ENCODE data around the gene ANKRD23.

The ANKRD23 gene

GRCh38 chr2:96839875-96840850, 3.7 kb downstream of the ANKRD23 start:
- H3K4me3 ChIP-seq (ENCODE audit: low read depth in 1 of 2, low read length in 2 of 2): peak overlapping the region in 1 of 2 donors; percentile 51
- H3K27ac ChIP-seq (ENCODE audit: low read depth, low read length): no peak overlapping the region
- no peaks in the 10 kb centered on the region for H3K9me3 ChIP-seq (ENCODE audit: control insufficient read depth in 1 of 2, low read length in 2 of 2)
- H3K36me3 ChIP-seq (ENCODE audit: control insufficient read depth in 1 of 2, insufficient read depth in 2 of 2, low read length in 2 of 2): peaks cover 8 to 14% of the 10 kb centered on the region in 2 donors
- no peaks in the 10 kb centered on the region for H3K27me3 ChIP-seq (ENCODE audit: control insufficient read depth in 1 of 2, insufficient read depth in 2 of 2, low read length in 2 of 2)
- no peak overlapping the region for H3K9ac ChIP-seq (ENCODE audit: low read depth in 1 of 2, low read length in 2 of 2)
- H3K4me1 ChIP-seq (ENCODE audit: control insufficient read depth in 1 of 2, insufficient read depth in 2 of 2, low read length in 2 of 2): peaks cover 9 to 15% of the 10 kb centered on the region in 2 donors

GRCh38 chr2:96839293-96839874, 4.4 kb downstream of the ANKRD23 start:
- peaks cover 13 to 19% of the 10 kb centered on the region in 2 donors for H3K36me3 ChIP-seq (ENCODE audit: control insufficient read depth in 1 of 2, insufficient read depth in 2 of 2, low read length in 2 of 2)
- no peak overlapping the region for H3K27ac ChIP-seq (ENCODE audit: low read depth, low read length)
- peaks cover 9 to 15% of the 10 kb centered on the region in 2 donors for H3K4me1 ChIP-seq (ENCODE audit: control insufficient read depth in 1 of 2, insufficient read depth in 2 of 2, low read length in 2 of 2)
- H3K9me3 ChIP-seq (ENCODE audit: control insufficient read depth in 1 of 2, low read length in 2 of 2): no peaks in the 10 kb centered on the region
- H3K9ac ChIP-seq (ENCODE audit: low read depth in 1 of 2, low read length in 2 of 2): no peak overlapping the region
- H3K27me3 ChIP-seq (ENCODE audit: control insufficient read depth in 1 of 2, insufficient read depth in 2 of 2, low read length in 2 of 2): no peaks in the 10 kb centered on the region
- H3K4me3 ChIP-seq (ENCODE audit: low read depth in 1 of 2, low read length in 2 of 2): peak overlapping the region; percentile 21 to 51

GRCh38 chr2:96838345-96839292, 5.2 kb downstream of the ANKRD23 start:
- no peak overlapping the region for H3K27ac ChIP-seq (ENCODE audit: low read depth, low read length)
- H3K4me1 ChIP-seq (ENCODE audit: control insufficient read depth in 1 of 2, insufficient read depth in 2 of 2, low read length in 2 of 2): peaks cover 10 to 15% of the 10 kb centered on the region in 2 donors
- peaks cover 13 to 21% of the 10 kb centered on the region in 2 donors for H3K36me3 ChIP-seq (ENCODE audit: control insufficient read depth in 1 of 2, insufficient read depth in 2 of 2, low read length in 2 of 2)
- peak overlapping the region in 1 of 2 donors; percentile 21 for H3K4me3 ChIP-seq (ENCODE audit: low read depth in 1 of 2, low read length in 2 of 2)
- H3K9ac ChIP-seq (ENCODE audit: low read depth in 1 of 2, low read length in 2 of 2): no peak overlapping the region
- H3K9me3 ChIP-seq (ENCODE audit: control insufficient read depth in 1 of 2, low read length in 2 of 2): no peaks in the 10 kb centered on the region
- H3K27me3 ChIP-seq (ENCODE audit: control insufficient read depth in 1 of 2, insufficient read depth in 2 of 2, low read length in 2 of 2): no peaks in the 10 kb centered on the region

- Histone ChIP-seq H3K9me3 (ENCODE audit: control insufficient read depth in 1 of 2, low read length in 2 of 2) (no peaks in the 10 kb centered on the region), H3K9ac (ENCODE audit: low read depth in 1 of 2, low read length in 2 of 2) (no peak overlapping the region), H3K36me3 (ENCODE audit: control insufficient read depth in 1 of 2, insufficient read depth in 2 of 2, low read length in 2 of 2) (peaks cover 16 to 32% of the 10 kb centered on the region in 2 donors), H3K4me3 (ENCODE audit: low read depth in 1 of 2, low read length in 2 of 2) (no peak overlapping the region), H3K4me1 (ENCODE audit: control insufficient read depth in 1 of 2, insufficient read depth in 2 of 2, low read length in 2 of 2) (peaks cover 20 to 24% of the 10 kb centered on the region in 2 donors), H3K27me3 (ENCODE audit: control insufficient read depth in 1 of 2, insufficient read depth in 2 of 2, low read length in 2 of 2) (no peaks in the 10 kb centered on the region), H3K27ac (ENCODE audit: low read depth, low read length) (no peak overlapping the region)
Measured at GRCh38 chr2:96837575-96837974, 6.2 kb downstream of the ANKRD23 start.

GRCh38 chr2:96835830-96836229, 8.0 kb downstream of the ANKRD23 start:
- Histone ChIP-seq H3K36me3 (ENCODE audit: control insufficient read depth in 1 of 2, insufficient read depth in 2 of 2, low read length in 2 of 2) (peaks cover 27 to 46% of the 10 kb centered on the region in 2 donors), H3K9ac (ENCODE audit: low read depth in 1 of 2, low read length in 2 of 2) (no peak overlapping the region), H3K4me1 (ENCODE audit: control insufficient read depth in 1 of 2, insufficient read depth in 2 of 2, low read length in 2 of 2) (peaks cover 24 to 26% of the 10 kb centered on the region in 2 donors), H3K9me3 (ENCODE audit: control insufficient read depth in 1 of 2, low read length in 2 of 2) (no peaks in the 10 kb centered on the region), H3K27me3 (ENCODE audit: control insufficient read depth in 1 of 2, insufficient read depth in 2 of 2, low read length in 2 of 2) (no peaks in the 10 kb centered on the region), H3K4me3 (ENCODE audit: low read depth in 1 of 2, low read length in 2 of 2) (no peak overlapping the region), H3K27ac (ENCODE audit: low read depth, low read length) (no peak overlapping the region)

GRCh38 chr2:96832754-96833507, 10.9 kb downstream of the ANKRD23 start:
- H3K27ac ChIP-seq (ENCODE audit: low read depth, low read length): no peak overlapping the region
- H3K9me3 ChIP-seq (ENCODE audit: control insufficient read depth in 1 of 2, low read length in 2 of 2): no peaks in the 10 kb centered on the region
- H3K27me3 ChIP-seq (ENCODE audit: control insufficient read depth in 1 of 2, insufficient read depth in 2 of 2, low read length in 2 of 2): no peaks in the 10 kb centered on the region
- H3K4me1 ChIP-seq (ENCODE audit: control insufficient read depth in 1 of 2, insufficient read depth in 2 of 2, low read length in 2 of 2): peaks cover 11 to 21% of the 10 kb centered on the region in 2 donors
- H3K36me3 ChIP-seq (ENCODE audit: control insufficient read depth in 1 of 2, insufficient read depth in 2 of 2, low read length in 2 of 2): peaks cover 47 to 72% of the 10 kb centered on the region in 2 donors
- H3K9ac ChIP-seq (ENCODE audit: low read depth in 1 of 2, low read length in 2 of 2): no peak overlapping the region
- H3K4me3 ChIP-seq (ENCODE audit: low read depth in 1 of 2, low read length in 2 of 2): no peak overlapping the region

- H3K27me3 ChIP-seq (ENCODE audit: control insufficient read depth in 1 of 2, insufficient read depth in 2 of 2, low read length in 2 of 2): no peaks in the 10 kb centered on the region
- H3K4me1 ChIP-seq (ENCODE audit: control insufficient read depth in 1 of 2, insufficient read depth in 2 of 2, low read length in 2 of 2): peaks cover 11 to 21% of the 10 kb centered on the region in 2 donors
- no peak overlapping the region for H3K4me3 ChIP-seq (ENCODE audit: low read depth in 1 of 2, low read length in 2 of 2)
- no peak overlapping the region for H3K9ac ChIP-seq (ENCODE audit: low read depth in 1 of 2, low read length in 2 of 2)
- no peaks in the 10 kb centered on the region for H3K9me3 ChIP-seq (ENCODE audit: control insufficient read depth in 1 of 2, low read length in 2 of 2)
- peaks cover 47 to 72% of the 10 kb centered on the region in 2 donors for H3K36me3 ChIP-seq (ENCODE audit: control insufficient read depth in 1 of 2, insufficient read depth in 2 of 2, low read length in 2 of 2)
- H3K27ac ChIP-seq (ENCODE audit: low read depth, low read length): no peak overlapping the region
Measured at GRCh38 chr2:96832408-96832753, 11.4 kb downstream of the ANKRD23 start.

- Histone ChIP-seq H3K9me3 (ENCODE audit: control insufficient read depth in 1 of 2, low read length in 2 of 2) (no peaks in the 10 kb centered on the region), H3K27ac (ENCODE audit: low read depth, low read length) (no peak overlapping the region), H3K27me3 (ENCODE audit: control insufficient read depth in 1 of 2, insufficient read depth in 2 of 2, low read length in 2 of 2) (no peaks in the 10 kb centered on the region), H3K4me3 (ENCODE audit: low read depth in 1 of 2, low read length in 2 of 2) (no peak overlapping the region), H3K4me1 (ENCODE audit: control insufficient read depth in 1 of 2, insufficient read depth in 2 of 2, low read length in 2 of 2) (peaks cover 11 to 21% of the 10 kb centered on the region in 2 donors), H3K36me3 (ENCODE audit: control insufficient read depth in 1 of 2, insufficient read depth in 2 of 2, low read length in 2 of 2) (peaks cover 48 to 79% of the 10 kb centered on the region in 2 donors), H3K9ac (ENCODE audit: low read depth in 1 of 2, low read length in 2 of 2) (no peak overlapping the region)
Measured at GRCh38 chr2:96831679-96832078, 12.1 kb downstream of the ANKRD23 start.

GRCh38 chr2:96830044-96830562, 13.7 kb downstream of the ANKRD23 start:
- no peaks in the 10 kb centered on the region for H3K27me3 ChIP-seq (ENCODE audit: control insufficient read depth in 1 of 2, insufficient read depth in 2 of 2, low read length in 2 of 2)
- peaks cover 11 to 16% of the 10 kb centered on the region in 2 donors for H3K4me1 ChIP-seq (ENCODE audit: control insufficient read depth in 1 of 2, insufficient read depth in 2 of 2, low read length in 2 of 2)
- no peak overlapping the region for H3K4me3 ChIP-seq (ENCODE audit: low read depth in 1 of 2, low read length in 2 of 2)
- peaks cover 56 to 92% of the 10 kb centered on the region in 2 donors for H3K36me3 ChIP-seq (ENCODE audit: control insufficient read depth in 1 of 2, insufficient read depth in 2 of 2, low read length in 2 of 2)
- no peak overlapping the region for H3K27ac ChIP-seq (ENCODE audit: low read depth, low read length)
- H3K9me3 ChIP-seq (ENCODE audit: control insufficient read depth in 1 of 2, low read length in 2 of 2): no peaks in the 10 kb centered on the region
- H3K9ac ChIP-seq (ENCODE audit: low read depth in 1 of 2, low read length in 2 of 2): no peak overlapping the region
